DMS153 treated with DMSO at 0.1 percent for 48 hours (cell line): ENCODE measurements around the gene CLDN6.
"Not testable (repeated sequence)": the region's sequence is repeated elsewhere in the genome, so short reads cannot be mapped to it uniquely, and the experiment has no call there.

ENCODE experiments used
- DNase-seq: peaks from one replicate; lab custom pipeline; 2025; ENCODE audit not compliant: unreplicated experiment; lab: John Stamatoyannopoulos, UW

CLDN6 gene

GRCh38 chr16:3052571-3053329 lies 34.8 kb upstream of the CLDN6 start:
- DNase-seq: not testable (repeated sequence)

DNA sequence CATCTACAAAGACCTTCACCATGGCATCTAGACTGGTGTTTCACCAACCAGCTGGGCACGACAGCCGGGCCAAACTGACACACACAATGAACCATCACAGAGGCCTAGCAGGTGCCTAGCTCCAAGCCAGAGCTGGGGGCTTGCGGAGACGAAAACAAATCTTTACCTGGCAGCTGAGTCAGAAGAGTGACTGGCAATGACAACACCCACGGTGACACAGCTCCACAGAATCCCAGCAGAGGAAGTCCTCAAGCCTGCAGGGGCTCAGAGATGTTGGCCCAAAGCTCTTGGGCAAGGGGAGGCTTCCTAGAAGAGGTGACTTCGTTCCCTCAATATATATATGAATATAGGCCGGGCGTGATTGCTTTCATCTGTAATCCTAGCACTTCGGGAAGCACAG lies 33.5 kb upstream of the CLDN6 start:
- no peak for DNase-seq

- DNase-seq: no peak
These were observed 33.0 kb upstream of the CLDN6 start for GRCh38 chr16:3051009-3051408.

- DNase-seq: no peak
These were observed 32.5 kb upstream of the CLDN6 start for GRCh38 chr16:3050487-3050886.

GRCh38 chr16:3049921-3050481 lies 32.0 kb upstream of the CLDN6 start:
- no peak for DNase-seq

GRCh38 chr16:3047387-3047720 lies 29.4 kb upstream of the CLDN6 start:
- DNase-seq: no peak

DNA sequence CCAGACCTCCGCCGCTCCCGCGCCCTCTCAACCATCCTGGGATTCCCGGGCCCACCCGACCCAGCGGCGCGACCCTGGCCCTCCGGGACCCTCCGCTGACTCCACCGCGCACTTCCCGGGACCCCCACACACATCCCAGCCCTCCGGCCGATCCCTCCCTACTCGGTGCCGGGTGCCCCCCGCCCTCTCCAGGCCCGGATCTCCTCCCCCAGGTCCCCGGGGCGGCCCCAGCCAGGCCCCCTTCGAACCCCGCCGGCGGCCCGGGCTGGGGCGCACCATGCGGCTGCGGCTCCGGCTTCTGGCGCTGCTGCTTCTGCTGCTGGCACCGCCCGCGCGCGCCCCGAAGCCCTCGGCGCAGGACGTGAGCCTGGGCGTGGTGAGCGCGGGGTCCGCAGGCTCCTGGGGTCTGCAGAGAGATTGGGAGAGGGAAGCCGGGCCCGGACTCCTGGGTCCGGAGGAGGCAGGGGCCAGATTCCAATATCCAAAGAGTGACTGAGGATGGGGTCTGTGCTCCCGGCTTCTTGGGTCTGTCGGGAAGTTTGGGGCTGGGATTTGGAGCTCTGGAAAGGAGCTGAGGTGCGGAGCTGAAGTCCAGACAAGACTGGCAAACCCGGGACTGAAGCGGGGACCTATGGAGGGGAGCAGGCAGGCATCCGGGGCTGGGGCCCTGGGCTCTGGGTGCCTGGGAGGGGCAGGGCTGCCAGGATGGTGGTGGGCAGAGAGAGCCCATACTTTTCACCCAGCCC lies 28.8 kb upstream of the CLDN6 start:
- DNase-seq: no peak

DNA sequence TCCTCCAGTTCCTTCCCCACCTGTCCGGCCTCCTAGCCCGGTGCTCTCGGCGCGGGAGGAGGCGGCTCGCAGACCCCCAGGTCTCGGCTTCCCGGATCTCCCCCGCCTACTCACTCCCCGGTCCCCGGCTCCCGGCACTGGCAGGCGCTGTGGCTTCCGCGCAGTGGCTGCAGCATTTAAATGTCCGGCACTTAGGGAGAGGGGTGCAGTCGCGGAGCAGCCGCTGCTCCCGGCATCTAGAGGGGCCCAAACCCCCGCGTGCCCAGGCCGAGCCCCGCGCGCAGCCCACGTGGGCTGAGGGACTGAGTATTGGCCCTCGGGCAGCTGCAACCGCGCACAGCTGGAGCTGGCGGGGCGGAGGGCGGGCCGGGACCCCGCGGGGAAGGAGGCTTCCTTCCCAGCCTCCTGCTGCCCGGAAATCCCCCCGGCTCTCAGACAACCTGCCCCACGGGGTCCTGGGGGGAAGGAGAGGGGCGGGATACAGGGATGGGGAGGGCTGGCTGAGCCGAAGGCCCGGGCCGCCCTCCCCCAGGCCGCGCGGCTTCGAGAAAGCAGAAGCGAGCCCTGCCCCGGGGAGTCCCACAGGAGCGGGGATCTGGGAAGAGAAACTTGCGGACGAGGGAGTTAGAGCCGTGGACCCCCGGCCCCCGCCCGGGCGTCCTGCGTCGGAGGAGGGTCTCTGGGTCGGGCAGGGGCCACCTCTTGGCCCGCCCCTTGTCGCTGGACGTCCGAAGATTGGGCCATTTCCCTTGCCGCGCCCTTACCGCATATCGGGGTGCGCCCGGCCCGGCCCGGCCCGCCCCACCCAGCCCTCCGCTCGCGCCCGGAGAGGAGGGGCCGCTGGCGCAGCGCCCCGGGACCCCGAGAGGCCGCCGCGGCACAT lies 28.0 kb upstream of the CLDN6 start, which contains the start of gene MMP25:
TSS of gene MMP25 (plus strand) at position 804 of the 883 bp plus-strand sequence. CDS start 357 bp downstream, outside the sequence.
- no peak for DNase-seq

DNA sequence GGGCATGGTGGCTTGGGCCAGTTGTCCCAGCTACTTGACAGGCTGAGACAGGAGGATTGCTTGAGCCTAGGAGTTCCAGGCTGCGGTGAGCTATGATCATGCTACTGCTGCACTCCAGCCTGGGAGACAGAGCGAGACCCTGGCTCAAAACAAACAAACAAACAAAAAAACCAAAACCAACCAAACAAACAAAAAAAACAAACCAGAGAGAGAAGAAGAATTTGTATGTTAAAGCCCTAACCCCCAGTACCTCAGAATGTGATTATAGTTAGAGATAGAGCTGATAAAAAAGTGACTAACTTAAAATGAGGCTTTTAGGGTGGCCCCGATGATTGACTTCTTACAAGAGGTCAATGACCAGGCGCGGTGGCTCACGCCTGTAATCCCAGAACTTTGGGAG lies 26.7 kb upstream of the CLDN6 start:
- no peak for DNase-seq

GRCh38 chr16:3042376-3042775 lies 24.4 kb upstream of the CLDN6 start:
- no peak for DNase-seq

- DNase-seq: no peak
These were observed 20.9 kb upstream of the CLDN6 start for GRCh38 chr16:3038896-3039295.

DNA sequence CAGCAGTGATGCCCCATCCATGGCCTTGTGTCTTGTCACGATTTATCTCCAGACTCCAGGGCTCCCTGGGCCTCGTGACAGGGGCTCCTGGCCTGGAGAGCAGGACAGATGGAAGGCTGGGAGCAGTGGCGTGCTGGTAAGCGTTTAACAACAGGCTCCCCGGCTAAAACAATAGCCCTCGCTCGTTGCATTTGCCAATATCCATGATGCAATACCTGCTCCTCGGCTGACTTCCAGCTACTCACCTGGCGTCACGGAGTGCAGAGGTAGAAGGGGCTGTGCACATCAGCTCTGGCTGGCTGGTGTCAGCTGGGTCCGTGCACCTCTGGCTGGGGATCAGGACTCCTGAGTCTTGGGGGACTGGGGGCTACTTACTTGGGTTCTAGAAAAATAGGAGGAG lies 20.3 kb upstream of the CLDN6 start:
- DNase-seq: peak; percentile 24

- no peak for DNase-seq
These were observed 18.8 kb upstream of the CLDN6 start, which contains the start of gene BICDL2 for GRCh38 chr16:3036726-3037315. Gene BICDL2, minus strand, starts transcription at chr16:3036944. Its CDS starts 1,448 bp downstream, at chr16:3035496.

GRCh38 chr16:3035972-3036725 lies 18.2 kb upstream of the CLDN6 start:
- DNase-seq: no peak

DNA sequence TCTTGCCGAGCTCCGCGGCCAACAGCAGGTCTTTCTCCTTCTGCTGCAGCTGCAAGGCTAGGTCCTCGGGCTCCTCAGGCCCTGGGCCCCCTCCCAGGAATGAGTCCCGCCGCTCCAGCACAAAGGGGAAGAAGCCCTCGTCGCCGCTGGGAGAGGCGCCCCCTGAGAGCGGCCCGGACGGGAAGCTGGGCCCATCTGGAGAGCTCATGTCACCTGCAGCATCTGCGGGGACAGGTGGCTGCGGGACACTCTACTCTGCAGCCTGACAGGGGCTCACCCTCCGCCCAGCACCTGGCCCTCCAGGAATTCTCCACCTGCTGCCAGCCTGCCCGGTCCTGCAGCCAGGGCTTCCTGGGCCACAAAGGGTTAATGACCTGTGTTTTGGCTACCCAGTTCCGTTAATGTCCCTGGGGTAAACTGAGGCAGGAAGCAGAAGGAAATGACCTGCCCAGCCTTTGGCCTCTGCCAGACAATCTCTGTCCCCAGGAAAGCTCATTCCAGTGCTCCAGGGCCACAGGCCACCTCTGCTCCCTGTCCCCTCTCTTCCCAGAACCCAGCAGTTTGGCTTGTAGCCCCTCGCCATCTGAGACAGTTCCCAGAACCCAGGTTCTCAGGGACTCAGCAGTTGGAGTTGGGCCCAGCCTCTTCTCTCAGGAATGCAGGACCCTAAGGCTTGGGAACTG lies 17.4 kb upstream of the CLDN6 start:
- no peak for DNase-seq

DNA sequence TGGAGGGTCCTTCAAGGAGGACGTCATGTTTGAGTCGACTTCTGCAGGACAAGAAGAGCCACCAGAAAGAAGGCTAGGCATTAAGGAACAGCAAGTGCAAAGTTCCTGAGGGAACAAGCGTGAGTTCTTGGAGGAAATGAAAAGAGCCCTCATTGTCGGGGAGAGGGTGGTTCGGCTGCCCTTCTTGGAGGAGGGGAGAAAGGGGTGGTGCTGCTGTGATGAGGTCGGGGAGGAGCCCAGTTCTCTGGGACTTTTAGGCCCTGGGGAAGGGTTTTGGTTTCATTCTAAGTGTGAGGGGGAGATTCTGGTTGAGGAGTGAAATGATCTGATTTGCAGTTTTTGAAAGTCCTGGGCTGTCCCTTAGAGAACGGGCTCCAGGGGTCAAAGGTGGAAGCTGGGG lies 14.6 kb upstream of the CLDN6 start:
- DNase-seq: no peak

GRCh38 chr16:3030222-3031212 lies 12.5 kb upstream of the CLDN6 start:
- DNase-seq: no peak

- no peak for DNase-seq
These were observed 11.7 kb upstream of the CLDN6 start for GRCh38 chr16:3029491-3030221.
